GM12878 (cell line): Measurements from ENCODE around the gene GTPBP1. TPM values are rescaled to one million over a fixed set of nuclear protein-coding genes. Genes with fewer than 3 reads are reported as not detected.

Experiments used
- CHD1 ChIP-seq: IDR thresholded peaks from 2 replicates; pipeline ENCODE4 v1.6.1; 2012; ENCODE audit warnings: low read depth, low read length, improper control_type of control experiment
- ETV6 ChIP-seq, 2 experiments: fragments of 450-650 bp in 1 of 2; IDR thresholded peaks in 1 of 2; conservative IDR thresholded peaks in 1 of 2; 2 replicates each; pipeline ENCODE4 v1.6.1; 2014; ENCODE audit warnings: antibody characterized with exemption in 1 of 2, borderline replicate concordance in 1 of 2, low read depth in 1 of 2, mild to moderate bottlenecking in 1 of 2, moderate library complexity in 1 of 2
- NBN ChIP-seq: fragments of 450-650 bp; IDR thresholded peaks from 2 replicates; pipeline ENCODE4 v1.6.1; 2016
- NFIC ChIP-seq: IDR thresholded peaks from 2 replicates; pipeline ENCODE4 v1.6.1; 2012; ENCODE audit warnings: low read depth, mild to moderate bottlenecking, inconsistent platforms, low read length, moderate library complexity
- NFYA ChIP-seq: IDR thresholded peaks from 2 replicates; pipeline ENCODE4 v1.6.1; 2011; ENCODE audit warnings: low read depth, mild to moderate bottlenecking, low read length, improper control_type of control experiment, borderline replicate concordance
- NR2F1 ChIP-seq: fragments of 450-650 bp; conservative IDR thresholded peaks from 2 replicates; pipeline ENCODE4 v1.6.1; 2017; ENCODE audit warnings: mild to moderate bottlenecking
- polyA plus RNA-seq, 11 experiments: library from polyadenylated mRNA; depleted of rRNA in 4 of 11; unstranded in 6 of 11; stranded (reverse) in 5 of 11; fragments of >200 nt; fragmentation: Nextera tagmentation in 4 of 11; fragmentation: Illumina TruSeq in 1 of 11; extraction: Ambion mirVana in 4 of 11; extraction: Trizol in 1 of 11; gene quantifications; 1 replicate in 1 of 11; 2 replicates in 10 of 11; pipeline versions ENCODE4 v1.2.1 to v1.2.3, GENCODE V29; 2011 to 2016; ENCODE audit warnings: inconsistent platforms in 2 of 11, missing spikeins in 2 of 11, low read depth in 1 of 11
- total RNA-seq, 4 experiments: library from RNA; depleted of rRNA in 3 of 4; stranded (reverse); fragments of >200 nt in 3 of 4; fragmentation: Illumina TruSeq in 1 of 4; extraction: Trizol in 1 of 4; gene quantifications; 2 replicates each; pipeline versions ENCODE4 v1.2.1 to v1.2.3, GENCODE V29; 2013 to 2021
- TF ChIP-seq, protein P1 (sequence below): fragments of 150-350 bp; IDR thresholded peaks from 2 replicates; pipeline ENCODE4 v1.6.1; 2016; ENCODE audit warnings: low read depth, low read length
- TF ChIP-seq, protein P2 (sequence below): fragments of 450-650 bp; IDR thresholded peaks from 2 replicates; pipeline ENCODE4 v1.6.1; 2017; ENCODE audit warnings: borderline replicate concordance
- TF ChIP-seq, protein P3 (sequence below): fragments of 450-650 bp; IDR thresholded peaks from 2 replicates; pipeline ENCODE4 v1.6.1; 2017; ENCODE audit warnings: mild to moderate bottlenecking, low read depth, inconsistent platforms; ENCODE audit not compliant: poor library complexity, severe bottlenecking
- TF ChIP-seq, protein P4 (sequence below): fragments of 450-650 bp; IDR thresholded peaks from 2 replicates; pipeline ENCODE4 v1.6.1; 2017; ENCODE audit warnings: mild to moderate bottlenecking, moderate library complexity
- TF ChIP-seq, protein P5 (sequence below): fragments of 450-650 bp; IDR thresholded peaks from 2 replicates; pipeline ENCODE4 v1.6.1; 2016; ENCODE audit warnings: mild to moderate bottlenecking, moderate library complexity, borderline replicate concordance

Gene GTPBP1
- total and polyA plus RNA-seq, 10 of the 15 experiments (the other 5 are each of a cell fraction or from before 2014, with no cell fraction given): 0.89 to 63.1 (median 34.2) TPM

DNA sequence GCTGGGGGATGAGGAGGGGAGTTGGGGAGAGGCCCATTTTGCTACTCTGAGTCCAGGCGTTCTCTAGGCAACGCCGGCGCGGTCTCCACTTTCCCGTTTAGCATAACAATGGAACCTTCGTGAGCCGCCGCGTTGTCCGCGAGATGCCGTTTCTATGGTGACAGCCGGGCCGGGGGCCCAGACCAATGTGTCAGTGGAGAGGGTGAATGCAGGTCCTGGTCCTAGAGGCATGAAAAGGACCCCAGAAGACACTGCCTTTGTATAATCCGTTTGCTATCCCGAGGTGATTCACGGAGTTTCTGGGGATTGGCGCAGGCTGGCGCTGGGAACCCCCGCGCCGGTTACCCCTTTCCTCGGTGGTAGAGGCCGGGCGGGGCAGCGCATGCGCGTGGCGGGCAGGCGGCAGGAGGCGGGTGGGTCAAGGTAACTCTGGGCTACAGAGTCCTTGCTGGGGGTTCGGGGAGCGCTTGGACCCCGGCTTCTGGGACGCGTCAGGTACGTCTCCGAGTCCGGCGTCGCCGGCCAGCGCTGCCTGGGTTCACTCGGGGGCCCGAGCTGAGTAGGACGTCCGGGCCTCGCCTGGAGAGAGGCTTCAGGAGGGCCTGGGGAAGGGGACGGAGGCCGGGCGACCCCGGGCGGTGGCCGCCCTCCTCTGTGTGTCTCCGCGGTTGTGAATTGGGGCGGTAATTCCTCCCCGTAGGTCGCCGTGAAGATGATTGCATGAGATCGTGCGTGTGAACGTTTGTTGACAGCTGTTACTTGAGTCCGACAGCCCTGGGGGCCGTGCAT, 49.3 kb upstream of the GTPBP1 start, which contains the start of the genes CBY1 and FAM227A (continued):
- TF ChIP-seq, protein P1, sequence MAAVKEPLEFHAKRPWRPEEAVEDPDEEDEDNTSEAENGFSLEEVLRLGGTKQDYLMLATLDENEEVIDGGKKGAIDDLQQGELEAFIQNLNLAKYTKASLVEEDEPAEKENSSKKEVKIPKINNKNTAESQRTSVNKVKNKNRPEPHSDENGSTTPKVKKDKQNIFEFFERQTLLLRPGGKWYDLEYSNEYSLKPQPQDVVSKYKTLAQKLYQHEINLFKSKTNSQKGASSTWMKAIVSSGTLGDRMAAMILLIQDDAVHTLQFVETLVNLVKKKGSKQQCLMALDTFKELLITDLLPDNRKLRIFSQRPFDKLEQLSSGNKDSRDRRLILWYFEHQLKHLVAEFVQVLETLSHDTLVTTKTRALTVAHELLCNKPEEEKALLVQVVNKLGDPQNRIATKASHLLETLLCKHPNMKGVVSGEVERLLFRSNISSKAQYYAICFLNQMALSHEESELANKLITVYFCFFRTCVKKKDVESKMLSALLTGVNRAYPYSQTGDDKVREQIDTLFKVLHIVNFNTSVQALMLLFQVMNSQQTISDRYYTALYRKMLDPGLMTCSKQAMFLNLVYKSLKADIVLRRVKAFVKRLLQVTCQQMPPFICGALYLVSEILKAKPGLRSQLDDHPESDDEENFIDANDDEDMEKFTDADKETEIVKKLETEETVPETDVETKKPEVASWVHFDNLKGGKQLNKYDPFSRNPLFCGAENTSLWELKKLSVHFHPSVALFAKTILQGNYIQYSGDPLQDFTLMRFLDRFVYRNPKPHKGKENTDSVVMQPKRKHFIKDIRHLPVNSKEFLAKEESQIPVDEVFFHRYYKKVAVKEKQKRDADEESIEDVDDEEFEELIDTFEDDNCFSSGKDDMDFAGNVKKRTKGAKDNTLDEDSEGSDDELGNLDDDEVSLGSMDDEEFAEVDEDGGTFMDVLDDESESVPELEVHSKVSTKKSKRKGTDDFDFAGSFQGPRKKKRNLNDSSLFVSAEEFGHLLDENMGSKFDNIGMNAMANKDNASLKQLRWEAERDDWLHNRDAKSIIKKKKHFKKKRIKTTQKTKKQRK: no peak
- no peak for TF ChIP-seq NFIC
- peak; percentile 39; the same call in 1 of the 2 replicates for TF ChIP-seq NR2F1
- TF ChIP-seq, protein P2, sequence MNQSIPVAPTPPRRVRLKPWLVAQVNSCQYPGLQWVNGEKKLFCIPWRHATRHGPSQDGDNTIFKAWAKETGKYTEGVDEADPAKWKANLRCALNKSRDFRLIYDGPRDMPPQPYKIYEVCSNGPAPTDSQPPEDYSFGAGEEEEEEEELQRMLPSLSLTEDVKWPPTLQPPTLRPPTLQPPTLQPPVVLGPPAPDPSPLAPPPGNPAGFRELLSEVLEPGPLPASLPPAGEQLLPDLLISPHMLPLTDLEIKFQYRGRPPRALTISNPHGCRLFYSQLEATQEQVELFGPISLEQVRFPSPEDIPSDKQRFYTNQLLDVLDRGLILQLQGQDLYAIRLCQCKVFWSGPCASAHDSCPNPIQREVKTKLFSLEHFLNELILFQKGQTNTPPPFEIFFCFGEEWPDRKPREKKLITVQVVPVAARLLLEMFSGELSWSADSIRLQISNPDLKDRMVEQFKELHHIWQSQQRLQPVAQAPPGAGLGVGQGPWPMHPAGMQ: no peak
- TF ChIP-seq, protein P3, sequence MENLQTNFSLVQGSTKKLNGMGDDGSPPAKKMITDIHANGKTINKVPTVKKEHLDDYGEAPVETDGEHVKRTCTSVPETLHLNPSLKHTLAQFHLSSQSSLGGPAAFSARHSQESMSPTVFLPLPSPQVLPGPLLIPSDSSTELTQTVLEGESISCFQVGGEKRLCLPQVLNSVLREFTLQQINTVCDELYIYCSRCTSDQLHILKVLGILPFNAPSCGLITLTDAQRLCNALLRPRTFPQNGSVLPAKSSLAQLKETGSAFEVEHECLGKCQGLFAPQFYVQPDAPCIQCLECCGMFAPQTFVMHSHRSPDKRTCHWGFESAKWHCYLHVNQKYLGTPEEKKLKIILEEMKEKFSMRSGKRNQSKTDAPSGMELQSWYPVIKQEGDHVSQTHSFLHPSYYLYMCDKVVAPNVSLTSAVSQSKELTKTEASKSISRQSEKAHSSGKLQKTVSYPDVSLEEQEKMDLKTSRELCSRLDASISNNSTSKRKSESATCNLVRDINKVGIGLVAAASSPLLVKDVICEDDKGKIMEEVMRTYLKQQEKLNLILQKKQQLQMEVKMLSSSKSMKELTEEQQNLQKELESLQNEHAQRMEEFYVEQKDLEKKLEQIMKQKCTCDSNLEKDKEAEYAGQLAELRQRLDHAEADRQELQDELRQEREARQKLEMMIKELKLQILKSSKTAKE: peak; percentile 94
- TF ChIP-seq CHD1: peak; percentile 99
- peak; percentile 61; the same call in 1 of the 2 replicates for TF ChIP-seq NBN
- TF ChIP-seq, protein P4, sequence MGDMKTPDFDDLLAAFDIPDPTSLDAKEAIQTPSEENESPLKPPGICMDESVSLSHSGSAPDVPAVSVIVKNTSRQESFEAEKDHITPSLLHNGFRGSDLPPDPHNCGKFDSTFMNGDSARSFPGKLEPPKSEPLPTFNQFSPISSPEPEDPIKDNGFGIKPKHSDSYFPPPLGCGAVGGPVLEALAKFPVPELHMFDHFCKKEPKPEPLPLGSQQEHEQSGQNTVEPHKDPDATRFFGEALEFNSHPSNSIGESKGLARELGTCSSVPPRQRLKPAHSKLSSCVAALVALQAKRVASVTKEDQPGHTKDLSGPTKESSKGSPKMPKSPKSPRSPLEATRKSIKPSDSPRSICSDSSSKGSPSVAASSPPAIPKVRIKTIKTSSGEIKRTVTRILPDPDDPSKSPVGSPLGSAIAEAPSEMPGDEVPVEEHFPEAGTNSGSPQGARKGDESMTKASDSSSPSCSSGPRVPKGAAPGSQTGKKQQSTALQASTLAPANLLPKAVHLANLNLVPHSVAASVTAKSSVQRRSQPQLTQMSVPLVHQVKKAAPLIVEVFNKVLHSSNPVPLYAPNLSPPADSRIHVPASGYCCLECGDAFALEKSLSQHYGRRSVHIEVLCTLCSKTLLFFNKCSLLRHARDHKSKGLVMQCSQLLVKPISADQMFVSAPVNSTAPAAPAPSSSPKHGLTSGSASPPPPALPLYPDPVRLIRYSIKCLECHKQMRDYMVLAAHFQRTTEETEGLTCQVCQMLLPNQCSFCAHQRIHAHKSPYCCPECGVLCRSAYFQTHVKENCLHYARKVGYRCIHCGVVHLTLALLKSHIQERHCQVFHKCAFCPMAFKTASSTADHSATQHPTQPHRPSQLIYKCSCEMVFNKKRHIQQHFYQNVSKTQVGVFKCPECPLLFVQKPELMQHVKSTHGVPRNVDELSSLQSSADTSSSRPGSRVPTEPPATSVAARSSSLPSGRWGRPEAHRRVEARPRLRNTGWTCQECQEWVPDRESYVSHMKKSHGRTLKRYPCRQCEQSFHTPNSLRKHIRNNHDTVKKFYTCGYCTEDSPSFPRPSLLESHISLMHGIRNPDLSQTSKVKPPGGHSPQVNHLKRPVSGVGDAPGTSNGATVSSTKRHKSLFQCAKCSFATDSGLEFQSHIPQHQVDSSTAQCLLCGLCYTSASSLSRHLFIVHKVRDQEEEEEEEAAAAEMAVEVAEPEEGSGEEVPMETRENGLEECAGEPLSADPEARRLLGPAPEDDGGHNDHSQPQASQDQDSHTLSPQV: no peak
- no peak for TF ChIP-seq ETV6 (conservative IDR thresholded peaks at IDR 0.05 in 1 of 2, IDR thresholded peaks at IDR 0.05 in 1 of 2; ENCODE audit: borderline replicate concordance in 1 of 2, low read depth in 1 of 2)
- TF ChIP-seq NFYA: no peak
- TF ChIP-seq, protein P5, sequence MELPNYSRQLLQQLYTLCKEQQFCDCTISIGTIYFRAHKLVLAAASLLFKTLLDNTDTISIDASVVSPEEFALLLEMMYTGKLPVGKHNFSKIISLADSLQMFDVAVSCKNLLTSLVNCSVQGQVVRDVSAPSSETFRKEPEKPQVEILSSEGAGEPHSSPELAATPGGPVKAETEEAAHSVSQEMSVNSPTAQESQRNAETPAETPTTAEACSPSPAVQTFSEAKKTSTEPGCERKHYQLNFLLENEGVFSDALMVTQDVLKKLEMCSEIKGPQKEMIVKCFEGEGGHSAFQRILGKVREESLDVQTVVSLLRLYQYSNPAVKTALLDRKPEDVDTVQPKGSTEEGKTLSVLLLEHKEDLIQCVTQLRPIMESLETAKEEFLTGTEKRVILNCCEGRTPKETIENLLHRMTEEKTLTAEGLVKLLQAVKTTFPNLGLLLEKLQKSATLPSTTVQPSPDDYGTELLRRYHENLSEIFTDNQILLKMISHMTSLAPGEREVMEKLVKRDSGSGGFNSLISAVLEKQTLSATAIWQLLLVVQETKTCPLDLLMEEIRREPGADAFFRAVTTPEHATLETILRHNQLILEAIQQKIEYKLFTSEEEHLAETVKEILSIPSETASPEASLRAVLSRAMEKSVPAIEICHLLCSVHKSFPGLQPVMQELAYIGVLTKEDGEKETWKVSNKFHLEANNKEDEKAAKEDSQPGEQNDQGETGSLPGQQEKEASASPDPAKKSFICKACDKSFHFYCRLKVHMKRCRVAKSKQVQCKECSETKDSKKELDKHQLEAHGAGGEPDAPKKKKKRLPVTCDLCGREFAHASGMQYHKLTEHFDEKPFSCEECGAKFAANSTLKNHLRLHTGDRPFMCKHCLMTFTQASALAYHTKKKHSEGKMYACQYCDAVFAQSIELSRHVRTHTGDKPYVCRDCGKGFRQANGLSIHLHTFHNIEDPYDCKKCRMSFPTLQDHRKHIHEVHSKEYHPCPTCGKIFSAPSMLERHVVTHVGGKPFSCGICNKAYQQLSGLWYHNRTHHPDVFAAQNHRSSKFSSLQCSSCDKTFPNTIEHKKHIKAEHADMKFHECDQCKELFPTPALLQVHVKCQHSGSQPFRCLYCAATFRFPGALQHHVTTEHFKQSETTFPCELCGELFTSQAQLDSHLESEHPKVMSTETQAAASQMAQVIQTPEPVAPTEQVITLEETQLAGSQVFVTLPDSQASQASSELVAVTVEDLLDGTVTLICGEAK: no peak; the same call in 1 of the 2 replicates
